ENCODE data around the gene MYLK. TPM values are rescaled to one million over a fixed set of nuclear protein-coding genes. Genes with fewer than 3 reads are reported as not detected.
"Not testable (repeated sequence)": the region's sequence is repeated elsewhere in the genome, so short reads cannot be mapped to it uniquely, and the experiment has no call there.

Gene MYLK
- total and polyA plus RNA-seq, 2 donors, result 5.4 to 11.5 TPM

GRCh38 chr3:123712077-123712860, 171.9 kb downstream of the MYLK start:
- H3K4me1 ChIP-seq (ENCODE audit: control insufficient read depth in 2 of 2, insufficient read depth in 2 of 2, low read length in 2 of 2), result peaks cover 0 to 2% of the 10 kb centered on the region in 2 donors
- H3K36me3 ChIP-seq (ENCODE audit: control insufficient read depth in 2 of 2, insufficient read depth in 2 of 2, low read length in 1 of 2), result no peaks in the 10 kb centered on the region
- no peak overlapping the region for H3K4me3 ChIP-seq (ENCODE audit: low read length in 2 of 2)
- DNase-seq (ENCODE audit: low read depth in 6 of 9, low spot score in 9 of 9), result no peak
- no peak overlapping the region for H3K27ac ChIP-seq (ENCODE audit: low read depth in 1 of 2, low read length in 1 of 2)
- no peaks in the 10 kb centered on the region for H3K27me3 ChIP-seq (ENCODE audit: control insufficient read depth in 2 of 2, insufficient read depth in 1 of 2, low read length in 1 of 2)
- WGBS, result 83% methylated on average over 14 of the region's 14 CpGs
- H3K9me3 ChIP-seq (ENCODE audit: control insufficient read depth in 2 of 2, insufficient read depth in 1 of 2, low read length in 1 of 2), result no peaks in the 10 kb centered on the region

GRCh38 chr3:123711356-123711755, 172.8 kb downstream of the MYLK start:
- Histone ChIP-seq H3K9me3 (ENCODE audit: control insufficient read depth in 2 of 2, insufficient read depth in 1 of 2, low read length in 1 of 2) (no peaks in the 10 kb centered on the region), H3K4me1 (ENCODE audit: control insufficient read depth in 2 of 2, insufficient read depth in 2 of 2, low read length in 2 of 2) (peaks cover 0 to 2% of the 10 kb centered on the region in 2 donors), H3K27me3 (ENCODE audit: control insufficient read depth in 2 of 2, insufficient read depth in 1 of 2, low read length in 1 of 2) (no peaks in the 10 kb centered on the region), H3K4me3 (ENCODE audit: low read length in 2 of 2) (no peak overlapping the region), H3K36me3 (ENCODE audit: control insufficient read depth in 2 of 2, insufficient read depth in 2 of 2, low read length in 1 of 2) (no peaks in the 10 kb centered on the region), H3K27ac (ENCODE audit: low read depth in 1 of 2, low read length in 1 of 2) (no peak overlapping the region)
- 98% methylated on average over 3 of the region's 3 CpGs for WGBS
- DNase-seq (ENCODE audit: low read depth in 6 of 9, low spot score in 9 of 9), result no peak

GRCh38 chr3:123708531-123708930, 175.6 kb downstream of the MYLK start:
- Histone ChIP-seq H3K27me3 (ENCODE audit: control insufficient read depth in 2 of 2, insufficient read depth in 1 of 2, low read length in 1 of 2) (no peaks in the 10 kb centered on the region), H3K9me3 (ENCODE audit: control insufficient read depth in 2 of 2, insufficient read depth in 1 of 2, low read length in 1 of 2) (no peaks in the 10 kb centered on the region), H3K4me3 (ENCODE audit: low read length in 2 of 2) (no peak overlapping the region), H3K4me1 (ENCODE audit: control insufficient read depth in 2 of 2, insufficient read depth in 2 of 2, low read length in 2 of 2) (peaks cover 0 to 2% of the 10 kb centered on the region in 2 donors), H3K36me3 (ENCODE audit: control insufficient read depth in 2 of 2, insufficient read depth in 2 of 2, low read length in 1 of 2) (no peaks in the 10 kb centered on the region), H3K27ac (ENCODE audit: low read depth in 1 of 2, low read length in 1 of 2) (no peak overlapping the region)
- no peak for DNase-seq (ENCODE audit: low read depth in 6 of 9, low spot score in 9 of 9)
- WGBS, result 98% methylated on average over 10 of the region's 10 CpGs

- WGBS, result 98% methylated on average over 7 of the region's 7 CpGs
- H3K27ac ChIP-seq (ENCODE audit: low read depth in 1 of 2, low read length in 1 of 2), result not testable (repeated sequence)
These were observed 176.5 kb downstream of the MYLK start for GRCh38 chr3:123707641-123708040.

GRCh38 chr3:123706871-123707270, 177.3 kb downstream of the MYLK start:
- H3K9me3 ChIP-seq (ENCODE audit: control insufficient read depth in 2 of 2, insufficient read depth in 1 of 2, low read length in 1 of 2), result no peaks in the 10 kb centered on the region
- no peak overlapping the region for H3K27ac ChIP-seq (ENCODE audit: low read depth in 1 of 2, low read length in 1 of 2)
- peaks cover 0 to 2% of the 10 kb centered on the region in 2 donors for H3K4me1 ChIP-seq (ENCODE audit: control insufficient read depth in 2 of 2, insufficient read depth in 2 of 2, low read length in 2 of 2)
- 96% methylated on average over 8 of the region's 8 CpGs for WGBS
- no peak overlapping the region for H3K4me3 ChIP-seq (ENCODE audit: low read length in 2 of 2)
- no peaks in the 10 kb centered on the region for H3K27me3 ChIP-seq (ENCODE audit: control insufficient read depth in 2 of 2, insufficient read depth in 1 of 2, low read length in 1 of 2)
- H3K36me3 ChIP-seq (ENCODE audit: control insufficient read depth in 2 of 2, insufficient read depth in 2 of 2, low read length in 1 of 2), result no peaks in the 10 kb centered on the region
- DNase-seq (ENCODE audit: low read depth in 6 of 9, low spot score in 9 of 9), result no peak

More at GRCh38 chr3:123707641-123708040, 176.5 kb downstream of the MYLK start:
- not testable (repeated sequence) for H3K36me3 ChIP-seq (ENCODE audit: control insufficient read depth in 2 of 2, insufficient read depth in 2 of 2, low read length in 1 of 2); DNase-seq (ENCODE audit: low read depth in 6 of 9, low spot score in 9 of 9); H3K27me3 ChIP-seq (ENCODE audit: control insufficient read depth in 2 of 2, insufficient read depth in 1 of 2, low read length in 1 of 2); H3K9me3 ChIP-seq (ENCODE audit: control insufficient read depth in 2 of 2, insufficient read depth in 1 of 2, low read length in 1 of 2); H3K4me1 ChIP-seq (ENCODE audit: control insufficient read depth in 2 of 2, insufficient read depth in 2 of 2, low read length in 2 of 2); H3K4me3 ChIP-seq (ENCODE audit: low read length in 2 of 2)

GRCh38 chr3:123705488-123706285, 178.4 kb downstream of the MYLK start:
- no peak overlapping the region for H3K4me3 ChIP-seq (ENCODE audit: low read length in 2 of 2)
- peaks cover 0 to 2% of the 10 kb centered on the region in 2 donors for H3K4me1 ChIP-seq (ENCODE audit: control insufficient read depth in 2 of 2, insufficient read depth in 2 of 2, low read length in 2 of 2)
- no peaks in the 10 kb centered on the region for H3K36me3 ChIP-seq (ENCODE audit: control insufficient read depth in 2 of 2, insufficient read depth in 2 of 2, low read length in 1 of 2)
- H3K27me3 ChIP-seq (ENCODE audit: control insufficient read depth in 2 of 2, insufficient read depth in 1 of 2, low read length in 1 of 2), result no peaks in the 10 kb centered on the region
- no peak for DNase-seq (ENCODE audit: low read depth in 6 of 9, low spot score in 9 of 9)
- 93% methylated on average over 12 of the region's 12 CpGs for WGBS
- H3K9me3 ChIP-seq (ENCODE audit: control insufficient read depth in 2 of 2, insufficient read depth in 1 of 2, low read length in 1 of 2), result no peaks in the 10 kb centered on the region
- H3K27ac ChIP-seq (ENCODE audit: low read depth in 1 of 2, low read length in 1 of 2), result no peak overlapping the region

- not testable (repeated sequence) for DNase-seq (ENCODE audit: low read depth in 6 of 9, low spot score in 9 of 9); H3K27ac ChIP-seq (ENCODE audit: low read depth in 1 of 2, low read length in 1 of 2)
- WGBS, result 98% methylated on average over 3 of the region's 3 CpGs
These were observed 180.5 kb downstream of the MYLK start for GRCh38 chr3:123703663-123704062.

GRCh38 chr3:123702720-123703119, 181.4 kb downstream of the MYLK start:
- H3K27ac ChIP-seq (ENCODE audit: low read depth in 1 of 2, low read length in 1 of 2), result no peak overlapping the region
- WGBS, result 96% methylated on average over 2 of the region's 2 CpGs
- no peak for DNase-seq (ENCODE audit: low read depth in 6 of 9, low spot score in 9 of 9)

More at GRCh38 chr3:123703663-123704062, 180.5 kb downstream of the MYLK start:
- H3K36me3 ChIP-seq (ENCODE audit: control insufficient read depth in 2 of 2, insufficient read depth in 2 of 2, low read length in 1 of 2); H3K4me1 ChIP-seq (ENCODE audit: control insufficient read depth in 2 of 2, insufficient read depth in 2 of 2, low read length in 2 of 2); H3K27me3 ChIP-seq (ENCODE audit: control insufficient read depth in 2 of 2, insufficient read depth in 1 of 2, low read length in 1 of 2); H3K4me3 ChIP-seq (ENCODE audit: low read length in 2 of 2); H3K9me3 ChIP-seq (ENCODE audit: control insufficient read depth in 2 of 2, insufficient read depth in 1 of 2, low read length in 1 of 2): not testable (repeated sequence)

GRCh38 chr3:123702057-123702456, 182.1 kb downstream of the MYLK start:
- peak in 2 of 9 donors; percentile 24 to 34 for DNase-seq (ENCODE audit: low read depth in 6 of 9, low spot score in 9 of 9)
- not testable (repeated sequence) for H3K9me3 ChIP-seq (ENCODE audit: control insufficient read depth in 2 of 2, insufficient read depth in 1 of 2, low read length in 1 of 2); H3K4me3 ChIP-seq (ENCODE audit: low read length in 2 of 2); H3K4me1 ChIP-seq (ENCODE audit: control insufficient read depth in 2 of 2, insufficient read depth in 2 of 2, low read length in 2 of 2); H3K27ac ChIP-seq (ENCODE audit: low read depth in 1 of 2, low read length in 1 of 2); H3K27me3 ChIP-seq (ENCODE audit: control insufficient read depth in 2 of 2, insufficient read depth in 1 of 2, low read length in 1 of 2); H3K36me3 ChIP-seq (ENCODE audit: control insufficient read depth in 2 of 2, insufficient read depth in 2 of 2, low read length in 1 of 2)
- 75% methylated on average over 2 of the region's 2 CpGs for WGBS

More at GRCh38 chr3:123702720-123703119, 181.4 kb downstream of the MYLK start:
- Histone ChIP-seq H3K27me3 (ENCODE audit: control insufficient read depth in 2 of 2, insufficient read depth in 1 of 2, low read length in 1 of 2) (no peaks in the 10 kb centered on the region), H3K4me3 (ENCODE audit: low read length in 2 of 2) (no peak overlapping the region), H3K9me3 (ENCODE audit: control insufficient read depth in 2 of 2, insufficient read depth in 1 of 2, low read length in 1 of 2) (no peaks in the 10 kb centered on the region), H3K4me1 (ENCODE audit: control insufficient read depth in 2 of 2, insufficient read depth in 2 of 2, low read length in 2 of 2) (peaks cover 0 to 2% of the 10 kb centered on the region in 2 donors), H3K36me3 (ENCODE audit: control insufficient read depth in 2 of 2, insufficient read depth in 2 of 2, low read length in 1 of 2) (no peaks in the 10 kb centered on the region)

Measured in thymus (tissue), 11 donors.